Germinal center (tissue), 1 donor: ENCODE measurements around the gene GBE1.

Experiments used
- DNase-seq: peaks from one replicate; pipeline ENCODE4 v3.0.0; 2012; ENCODE audit warnings: mixed read lengths, low spot score

The GBE1 gene

DNA sequence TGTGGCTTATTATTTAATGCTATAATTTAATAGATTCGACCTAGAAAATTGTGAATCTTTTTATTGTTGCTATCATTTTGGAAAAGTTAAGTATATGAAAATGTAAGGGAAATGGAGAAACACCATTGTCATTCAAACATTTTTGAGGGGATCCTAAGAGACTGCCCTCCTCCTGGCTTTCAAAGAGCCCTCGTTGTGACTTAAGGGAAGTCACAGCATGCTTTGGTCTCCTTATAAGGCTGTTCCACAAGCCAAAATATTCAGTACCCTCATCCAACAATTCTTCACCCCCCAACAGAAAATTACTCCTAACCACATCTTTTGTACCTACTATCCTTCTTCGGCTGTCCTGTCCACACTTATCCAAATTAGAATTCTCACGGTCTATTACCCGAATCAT is 140.2 kb downstream of the GBE1 start:
- DNase-seq = no peak

DNA sequence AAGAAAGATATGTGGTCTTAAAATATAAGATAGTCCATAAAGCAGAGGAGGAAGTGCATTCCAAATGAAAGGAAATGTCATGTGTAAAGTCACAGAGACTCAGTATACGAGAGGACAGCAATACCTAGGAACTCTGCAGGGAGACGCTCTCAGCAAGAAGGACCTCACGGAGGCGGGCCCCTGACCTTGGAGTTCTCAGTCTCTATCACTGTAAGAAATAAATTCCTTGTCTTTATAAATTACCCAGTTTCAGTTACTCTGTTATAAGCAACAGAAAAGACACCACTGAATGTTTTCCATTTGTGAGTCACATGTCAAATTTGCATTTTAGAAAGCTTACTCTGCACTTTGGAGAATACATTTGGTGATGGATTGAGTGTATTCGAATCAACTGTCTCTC is 140.6 kb downstream of the GBE1 start:
- no peak for DNase-seq

DNA sequence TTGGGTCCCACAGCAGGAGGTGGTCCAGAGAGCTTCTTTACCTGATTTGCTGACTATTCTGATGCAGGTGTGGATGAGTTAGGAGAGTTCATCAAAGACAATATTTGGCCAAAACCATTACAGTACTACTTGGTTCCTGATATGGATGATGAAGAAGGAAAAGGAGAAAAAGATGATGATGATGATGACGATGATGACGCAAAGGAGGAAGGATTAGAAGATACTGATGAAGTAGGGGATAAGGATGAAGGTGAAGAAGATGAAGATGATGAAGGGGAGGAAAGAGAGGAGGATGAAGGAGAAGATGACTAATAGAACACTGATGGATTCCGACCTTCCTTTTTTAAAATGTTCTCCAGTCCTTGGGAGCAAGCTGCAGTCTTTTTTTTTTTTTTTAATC is 148.7 kb downstream of the GBE1 start:
- no peak for DNase-seq

DNA sequence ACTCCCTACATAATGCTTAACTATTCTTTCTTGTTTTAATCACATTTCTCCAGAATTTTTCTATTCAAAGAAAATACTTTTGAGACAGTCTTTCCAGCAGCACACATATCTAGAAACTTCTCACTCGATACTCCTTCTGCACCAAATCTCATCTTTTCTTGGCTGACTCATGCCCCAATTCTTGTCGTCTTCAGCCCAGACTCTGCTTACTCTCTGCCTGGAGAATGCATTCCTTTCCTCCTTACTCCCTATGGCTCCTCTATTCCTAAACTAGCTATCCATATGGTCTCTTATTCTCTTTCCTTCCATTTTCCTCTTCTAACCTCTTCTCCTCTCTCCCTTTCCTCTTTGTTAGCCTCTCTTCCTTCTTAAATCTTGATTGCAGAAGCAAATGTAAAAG is 158.7 kb downstream of the GBE1 start:
- DNase-seq = no peak

DNA sequence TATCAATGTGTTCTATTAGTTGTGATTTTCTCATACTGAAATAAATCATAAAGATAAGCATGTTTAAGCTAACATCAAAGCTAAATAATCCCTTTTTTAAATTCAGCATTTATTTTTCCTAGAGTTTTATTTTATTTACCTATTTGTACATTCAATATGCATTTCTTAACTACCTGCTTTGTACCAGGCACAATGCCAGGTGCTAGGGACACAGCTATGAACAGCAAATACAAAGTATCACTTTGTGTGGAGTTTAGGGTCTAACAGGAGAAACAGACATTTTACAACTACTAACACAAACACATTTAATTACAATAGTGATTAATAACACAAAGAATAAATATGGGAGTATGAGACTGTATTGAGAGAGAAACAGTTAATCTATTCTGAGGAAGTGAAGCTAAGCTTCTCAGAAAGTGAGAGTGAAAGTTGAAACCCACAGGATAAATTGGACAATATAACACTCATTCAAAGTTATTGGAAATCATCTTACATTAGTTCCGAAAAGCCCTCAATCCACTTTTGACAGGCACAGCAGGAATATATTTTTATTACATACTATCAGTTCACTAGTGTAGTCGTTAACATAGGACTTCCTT is 159.6 kb downstream of the GBE1 start:
- no peak for DNase-seq

DNA sequence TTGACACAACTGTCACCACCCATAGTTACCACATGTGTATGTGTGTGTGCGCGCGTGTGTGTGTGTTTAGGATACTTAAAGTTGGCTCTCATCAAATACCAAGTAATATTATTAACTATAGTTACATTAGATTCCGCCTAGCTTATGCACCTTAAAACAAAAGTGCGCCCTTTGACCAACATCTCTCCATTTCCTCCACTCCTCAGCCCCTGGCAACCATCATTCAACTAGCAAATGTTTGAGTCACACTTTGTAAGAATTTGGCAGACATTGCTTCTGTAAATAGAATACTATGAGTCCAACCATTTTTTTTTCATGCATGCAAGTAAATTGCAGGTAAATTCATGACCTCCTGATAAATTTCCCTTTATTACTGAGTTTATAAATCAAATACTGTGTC is 169.3 kb downstream of the GBE1 start:
- DNase-seq = no peak

DNA sequence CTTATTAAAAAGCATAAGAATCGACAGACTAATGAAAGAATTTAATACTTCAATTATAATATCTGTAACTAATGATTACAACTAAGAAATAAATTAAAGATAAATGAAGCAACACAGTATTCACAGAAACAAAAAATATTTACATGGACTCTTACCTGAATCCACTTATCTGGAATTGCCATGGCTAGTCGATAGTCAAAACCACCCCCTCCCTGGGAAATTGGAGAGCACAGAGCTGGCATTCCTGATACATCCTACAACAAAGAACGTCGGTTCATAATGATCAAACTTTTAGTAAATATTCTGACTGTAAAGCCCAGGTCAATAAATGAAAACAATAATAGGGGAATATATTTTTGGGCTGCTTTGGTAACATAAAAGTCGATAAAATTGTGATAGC is 175.5 kb downstream of the GBE1 start:
- DNase-seq = no peak

DNA sequence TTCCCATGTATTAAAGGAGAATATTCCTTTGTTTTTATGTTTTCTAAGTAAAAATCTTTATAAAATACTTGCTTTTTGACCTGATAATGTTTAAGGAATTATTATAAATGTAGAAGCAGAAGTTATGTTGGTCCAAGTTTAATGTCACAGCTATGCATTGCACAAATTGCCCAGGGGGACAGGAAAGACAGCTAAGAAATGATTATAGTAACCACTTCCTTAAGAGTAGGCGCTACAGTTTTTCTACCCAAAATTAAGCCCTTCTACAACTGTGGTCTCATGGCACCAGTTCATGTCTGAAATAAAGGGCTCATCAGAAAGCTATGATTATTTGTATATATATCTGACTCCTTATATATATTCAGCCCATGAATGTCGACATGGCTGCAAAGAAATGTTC is 176.4 kb downstream of the GBE1 start:
- DNase-seq = no peak

DNA sequence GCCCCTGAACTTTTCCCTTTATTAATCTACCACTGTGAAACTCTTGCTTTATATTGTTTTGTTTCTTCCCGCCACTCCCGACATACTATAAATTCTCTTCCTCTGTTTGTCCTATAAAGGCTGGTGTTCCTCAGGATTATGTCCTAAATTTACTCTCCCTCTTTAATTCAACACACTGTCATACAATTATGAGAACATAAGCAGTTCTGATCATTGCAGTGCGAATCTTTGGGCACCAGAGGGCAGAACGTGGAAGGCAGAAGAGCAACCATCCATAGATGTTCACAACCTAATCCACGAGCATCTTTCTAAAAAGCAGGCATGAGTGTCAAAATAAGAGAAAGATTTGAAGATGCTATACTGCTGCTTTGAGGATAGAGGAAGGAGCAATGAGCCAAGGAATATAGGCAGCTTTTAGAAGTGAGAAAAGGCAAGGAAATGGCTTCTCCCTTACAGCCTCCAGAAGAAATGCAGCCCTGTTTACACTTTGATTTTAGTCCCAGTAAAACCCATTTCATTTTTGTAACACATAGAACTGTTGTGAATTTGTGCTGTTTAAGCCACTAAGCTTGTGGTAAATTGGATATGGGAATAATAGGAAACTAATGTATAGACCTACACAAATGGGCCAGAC is 179.4 kb downstream of the GBE1 start:
- DNase-seq = no peak

DNA sequence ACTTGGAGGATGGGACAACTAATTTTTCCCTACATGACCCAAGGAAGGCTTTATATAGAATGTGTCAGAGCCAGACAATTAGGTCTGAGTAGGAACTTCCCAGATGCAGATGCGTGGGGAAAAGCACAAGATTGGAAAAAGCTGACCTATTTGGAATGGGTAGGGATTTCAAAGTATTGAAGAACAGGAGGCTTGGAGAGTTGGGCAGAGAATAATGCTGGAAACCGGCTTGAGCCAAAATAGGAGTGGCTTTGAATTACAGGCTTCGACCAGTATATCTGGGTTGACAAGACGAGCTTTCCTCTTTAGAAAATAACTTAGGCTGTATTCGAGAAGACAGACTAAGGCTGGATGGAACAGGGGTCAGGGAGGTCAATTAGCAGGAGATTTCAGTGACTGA is 181.1 kb downstream of the GBE1 start:
- no peak for DNase-seq

DNA sequence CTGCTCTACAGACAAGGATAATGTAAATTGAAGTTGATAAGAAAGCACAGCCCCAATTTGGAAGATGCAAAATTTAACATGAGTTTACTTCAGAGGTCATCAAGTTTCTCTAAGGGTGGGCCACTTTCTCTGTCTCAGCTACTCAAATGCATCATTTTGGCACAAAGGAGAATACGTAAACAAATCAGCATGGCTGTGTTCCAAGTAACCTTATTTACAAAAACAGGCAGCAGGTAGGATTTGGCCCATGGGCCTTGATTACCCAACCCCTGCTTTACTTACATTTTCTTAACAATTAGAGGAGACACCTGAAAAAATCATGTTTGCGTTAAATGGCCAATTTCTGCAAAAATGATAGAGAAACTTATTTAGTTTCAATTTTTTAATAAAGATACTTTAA is 181.7 kb downstream of the GBE1 start:
- no peak for DNase-seq

DNA sequence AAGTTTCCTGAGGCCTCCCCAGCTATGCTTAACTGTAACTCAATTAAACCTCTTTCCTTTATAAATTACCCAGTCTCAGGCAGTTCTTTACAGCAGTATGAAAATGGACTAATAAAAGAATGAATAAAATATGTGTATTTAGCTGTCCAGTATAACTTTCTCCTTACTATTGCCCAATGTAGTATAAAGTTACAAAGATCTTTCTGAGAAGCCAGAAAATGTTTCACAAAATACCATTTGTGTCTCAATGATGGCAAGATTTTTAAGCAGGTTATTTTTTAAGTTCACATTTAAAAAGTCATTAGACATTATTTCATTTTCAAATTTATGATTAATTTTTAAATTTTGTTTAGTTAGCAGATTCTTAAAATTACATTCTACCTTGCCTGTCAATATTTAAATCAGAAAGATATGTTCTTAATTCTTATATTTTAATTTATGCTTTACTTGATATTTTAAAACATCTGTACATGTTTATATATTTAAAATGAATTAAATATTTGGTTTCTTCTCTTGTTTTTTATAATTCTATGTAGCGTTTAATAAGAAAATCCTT is 189.2 kb downstream of the GBE1 start:
- no peak for DNase-seq

DNA sequence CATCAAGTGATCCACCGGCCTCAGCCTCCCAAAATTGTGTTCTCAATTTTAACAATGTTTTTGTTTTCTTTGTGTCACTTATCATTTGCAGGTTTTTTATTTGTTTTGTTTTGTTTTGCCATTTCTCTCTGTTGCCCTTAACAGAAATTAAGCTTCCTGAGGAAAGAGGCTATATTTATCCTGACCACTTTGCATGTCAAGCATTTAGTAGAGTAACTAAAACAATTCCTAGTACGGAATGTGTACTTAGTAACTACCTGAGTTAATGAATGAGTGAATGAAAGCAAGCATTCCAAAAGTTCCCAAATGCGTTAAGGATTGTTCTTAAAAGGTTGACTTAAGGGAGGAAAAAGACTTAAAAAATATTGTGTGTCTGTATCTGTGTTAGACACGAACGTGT is 193.1 kb downstream of the GBE1 start:
- no peak for DNase-seq

DNA sequence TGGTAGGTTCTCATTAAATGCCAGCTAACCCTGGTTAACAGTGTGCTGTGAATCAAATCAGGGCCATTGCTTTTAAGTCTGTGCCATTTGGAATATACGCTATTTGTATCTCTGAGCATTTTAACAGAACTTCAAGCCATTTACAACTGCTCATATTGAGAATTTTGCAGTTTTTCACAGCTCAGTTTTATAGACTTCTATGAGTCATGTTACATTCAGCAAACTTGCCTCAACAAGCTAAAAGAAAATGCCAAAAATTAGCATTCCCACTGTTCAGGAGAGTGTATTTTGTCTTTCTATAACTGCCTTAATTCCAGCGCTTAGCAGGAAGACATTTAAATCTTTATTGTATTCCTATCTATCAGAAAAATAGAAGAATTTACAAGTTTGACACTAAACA is 196.4 kb downstream of the GBE1 start:
- DNase-seq = no peak

DNA sequence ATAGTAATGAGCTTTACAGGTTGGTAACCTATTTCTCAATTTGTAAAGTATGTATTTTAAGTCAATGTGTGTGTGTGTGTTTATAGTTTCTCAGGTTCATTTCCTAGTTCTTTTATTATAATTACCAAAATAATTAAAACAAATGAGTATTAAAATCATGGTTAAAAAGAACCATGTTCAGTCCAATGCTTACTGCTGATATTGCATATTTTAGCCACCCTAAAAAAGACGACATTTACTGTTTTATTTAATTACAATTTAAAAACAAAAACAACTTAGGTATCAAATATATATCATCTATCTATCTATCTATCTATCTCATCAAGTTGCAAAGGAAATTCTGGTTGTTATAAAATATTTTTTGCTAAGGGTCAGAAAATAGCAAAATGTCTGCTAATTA is 203.3 kb downstream of the GBE1 start:
- DNase-seq = no peak

DNA sequence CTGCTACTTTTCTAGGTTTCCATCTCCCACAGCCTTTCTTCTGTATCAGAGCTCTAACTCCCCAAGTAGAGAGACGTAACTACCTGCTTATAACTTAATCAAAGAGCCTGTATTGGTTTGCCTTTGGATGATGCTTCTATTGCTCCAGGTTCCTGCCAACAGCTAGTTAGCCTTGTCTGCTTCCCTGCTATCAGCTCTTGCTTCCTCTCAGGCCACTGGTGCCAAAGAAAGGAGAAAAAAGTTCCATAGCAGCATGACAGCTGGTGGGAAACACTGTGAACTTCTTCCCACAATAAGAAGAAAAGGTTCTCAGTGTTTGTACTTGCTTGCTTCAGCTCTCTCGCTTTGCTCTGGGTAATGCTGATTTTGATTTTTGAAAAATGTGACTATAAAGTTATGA is 206.6 kb downstream of the GBE1 start:
- DNase-seq = no peak

DNA sequence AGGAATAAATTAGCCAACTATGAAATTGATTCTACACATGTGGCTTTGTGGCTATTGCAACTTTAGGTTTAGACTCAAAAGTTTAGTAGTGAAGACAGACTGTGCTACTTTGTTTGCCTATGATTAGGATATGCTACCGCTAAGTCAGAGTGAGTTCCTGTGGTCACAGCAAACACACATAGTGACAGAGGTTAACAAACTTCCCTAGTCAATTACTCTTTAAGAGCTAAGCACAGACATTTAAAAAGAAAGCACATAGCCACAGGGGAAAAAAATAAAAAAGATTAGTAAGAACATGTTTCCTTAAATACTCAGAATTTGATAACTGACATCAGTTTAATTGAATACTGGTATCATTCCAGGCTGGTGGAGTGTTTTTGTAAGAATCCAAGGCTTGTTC is 207.1 kb downstream of the GBE1 start:
- DNase-seq = no peak

DNA sequence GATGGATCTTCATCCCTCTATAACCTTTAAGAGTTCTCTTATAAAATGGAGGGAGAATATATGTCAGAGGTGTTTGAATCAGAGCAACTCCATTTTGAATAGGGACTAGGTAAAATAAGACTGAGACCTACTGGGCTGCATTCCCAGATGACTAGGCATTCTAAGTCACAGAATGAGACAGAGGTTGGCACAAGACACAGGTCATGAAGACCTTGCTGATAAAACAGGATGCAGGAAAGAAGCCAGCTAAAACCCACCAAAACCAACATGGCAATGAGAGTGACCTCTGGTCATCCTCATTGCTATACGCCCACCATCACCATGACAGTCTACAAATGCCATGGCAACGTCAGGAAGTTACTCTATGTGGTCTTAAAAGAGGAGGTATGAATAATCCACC is 211.0 kb downstream of the GBE1 start:
- no peak for DNase-seq

DNA sequence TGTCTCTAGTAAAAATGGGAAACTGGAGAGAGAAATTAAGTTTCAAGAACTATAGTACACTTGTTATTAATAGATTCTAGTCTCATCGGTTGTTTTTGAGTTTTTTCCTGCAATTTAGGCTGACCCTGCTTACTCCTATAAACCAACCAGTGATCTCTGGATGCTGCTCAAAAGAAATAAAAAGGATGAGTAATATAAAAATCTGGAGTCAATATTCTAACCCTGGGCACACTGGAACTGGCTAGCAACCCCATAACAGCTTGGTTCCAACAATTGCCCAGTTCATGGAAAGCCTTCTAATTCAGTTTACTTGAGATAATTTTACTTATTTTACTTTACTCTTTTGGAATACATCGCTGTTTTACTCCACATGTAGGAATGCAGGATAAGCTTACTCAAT is 211.6 kb downstream of the GBE1 start:
- no peak for DNase-seq

DNA sequence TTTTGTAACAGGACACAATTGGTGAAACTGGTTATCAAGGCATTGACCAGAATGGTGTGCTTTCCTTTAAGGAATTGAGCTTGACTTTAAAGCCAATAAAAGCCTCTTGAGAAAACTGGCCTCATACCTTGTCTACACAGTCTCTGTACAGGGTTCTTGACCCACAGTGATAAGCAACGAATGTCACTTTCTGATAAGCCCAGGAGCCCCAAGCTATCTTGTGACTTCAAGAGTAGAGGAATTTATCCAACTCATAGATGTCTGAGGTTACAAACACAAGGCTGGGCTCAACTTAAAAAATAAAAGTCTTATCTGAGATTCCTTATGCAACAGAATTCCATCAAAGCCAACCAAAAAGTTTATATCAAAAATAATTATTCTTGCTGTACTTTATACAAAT is 212.1 kb downstream of the GBE1 start:
- no peak for DNase-seq

DNA sequence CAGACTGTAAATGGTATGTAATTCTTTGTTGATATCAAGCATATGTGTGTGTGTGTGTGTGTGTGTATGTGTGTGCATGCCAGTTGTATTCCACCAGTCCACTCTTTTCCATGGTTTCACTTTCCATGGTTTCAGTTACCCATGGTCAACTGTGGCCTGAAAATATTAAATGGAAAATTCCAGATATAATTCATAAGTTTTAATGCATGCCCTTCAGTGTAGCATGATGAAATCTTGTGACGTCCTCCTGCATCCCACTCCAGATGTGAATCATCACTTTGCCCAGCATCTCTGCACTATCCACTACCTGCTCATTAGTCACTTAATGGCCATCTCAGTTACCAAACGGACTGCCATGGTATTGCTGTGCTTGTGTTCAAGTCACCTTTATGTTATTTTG is 215.9 kb downstream of the GBE1 start:
- no peak for DNase-seq

DNA sequence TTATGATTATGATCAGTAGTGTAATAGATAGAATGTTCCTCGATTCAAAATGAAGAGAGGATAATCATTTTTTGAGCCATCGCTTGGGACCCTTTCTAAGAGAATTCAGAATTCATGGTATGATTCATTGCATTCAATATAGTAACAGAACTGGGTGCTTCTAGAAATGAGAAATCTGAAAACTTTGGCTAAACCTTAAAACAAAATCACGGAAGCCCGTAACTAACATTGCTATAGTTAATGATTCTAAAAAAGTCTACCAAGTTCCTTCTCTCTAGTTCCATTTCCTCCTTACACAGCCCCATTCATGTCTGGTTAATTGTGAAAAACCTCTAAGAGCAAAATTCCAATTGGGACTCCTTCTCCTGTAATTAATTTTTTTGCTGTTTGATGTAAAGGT is 217.1 kb downstream of the GBE1 start:
- DNase-seq = no peak

DNA sequence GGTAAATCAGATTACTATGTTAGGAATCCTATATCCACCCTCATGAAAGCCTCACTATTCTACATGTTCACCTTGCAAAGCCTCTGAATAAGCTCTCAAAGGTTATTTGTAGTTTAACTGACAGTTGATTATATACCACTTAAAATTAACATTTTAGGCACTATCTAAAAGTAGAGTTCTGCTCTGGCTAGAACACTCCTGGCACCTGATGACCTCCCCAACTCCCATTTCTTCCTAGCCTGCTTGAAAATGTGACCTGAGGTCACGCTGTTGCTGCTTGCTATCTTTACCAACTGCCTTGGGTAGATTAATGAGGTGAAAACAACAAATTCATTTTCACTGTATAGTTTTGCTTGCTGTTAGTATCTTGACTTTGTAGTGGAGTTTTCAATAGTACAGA is 220.7 kb downstream of the GBE1 start:
- DNase-seq = no peak

DNA sequence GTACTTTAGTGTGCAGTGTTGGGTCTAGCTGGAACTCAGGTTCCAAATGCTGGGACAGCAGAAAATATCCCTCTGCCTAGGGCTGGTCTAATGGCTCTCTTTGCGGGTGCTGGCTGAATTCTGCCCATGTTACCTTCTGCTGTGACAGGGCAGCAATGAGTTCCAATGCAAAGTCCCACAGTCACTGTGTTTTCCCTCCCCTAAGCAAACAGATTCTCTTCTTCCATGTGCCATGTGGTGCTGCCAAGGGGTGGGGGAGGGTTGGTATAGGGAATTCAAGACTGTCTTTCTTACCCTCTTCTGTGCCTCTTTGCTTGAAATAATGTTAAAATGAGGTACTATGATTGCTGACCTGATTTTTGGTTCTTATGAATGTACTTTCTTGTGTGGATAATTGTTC is 229.6 kb downstream of the GBE1 start:
- no peak for DNase-seq
